Measurements from ENCODE around the gene EFCAB6. TPM values are rescaled to one million over a fixed set of nuclear protein-coding genes. Genes with fewer than 3 reads are reported as not detected.

Gene EFCAB6
- total RNA-seq, 1 donor from 2014 or later, result 1.8 TPM

- no peak overlapping the region for H3K4me3 ChIP-seq
- intact Hi-C loops (cut with micrococcal nuclease), result no loop called here
- no peak for TF ChIP-seq CTCF (IDR thresholded peaks at IDR 0.05; ENCODE audit: borderline replicate concordance)
- H3K9me3 ChIP-seq (replicated peaks), result no peaks in the 10 kb centered on the region
- peaks cover 55% of the 10 kb centered on the region for H3K27me3 ChIP-seq (ENCODE audit: low read depth)
- DNase-seq, result no peak
- no peaks in the 10 kb centered on the region for H3K36me3 ChIP-seq
- no peaks in the 10 kb centered on the region for H3K4me1 ChIP-seq
- no peak overlapping the region for H3K27ac ChIP-seq (replicated peaks)
Observed at GRCh38 chr22:43479962-43480361, 332.1 kb downstream of the EFCAB6 start.

DNA sequence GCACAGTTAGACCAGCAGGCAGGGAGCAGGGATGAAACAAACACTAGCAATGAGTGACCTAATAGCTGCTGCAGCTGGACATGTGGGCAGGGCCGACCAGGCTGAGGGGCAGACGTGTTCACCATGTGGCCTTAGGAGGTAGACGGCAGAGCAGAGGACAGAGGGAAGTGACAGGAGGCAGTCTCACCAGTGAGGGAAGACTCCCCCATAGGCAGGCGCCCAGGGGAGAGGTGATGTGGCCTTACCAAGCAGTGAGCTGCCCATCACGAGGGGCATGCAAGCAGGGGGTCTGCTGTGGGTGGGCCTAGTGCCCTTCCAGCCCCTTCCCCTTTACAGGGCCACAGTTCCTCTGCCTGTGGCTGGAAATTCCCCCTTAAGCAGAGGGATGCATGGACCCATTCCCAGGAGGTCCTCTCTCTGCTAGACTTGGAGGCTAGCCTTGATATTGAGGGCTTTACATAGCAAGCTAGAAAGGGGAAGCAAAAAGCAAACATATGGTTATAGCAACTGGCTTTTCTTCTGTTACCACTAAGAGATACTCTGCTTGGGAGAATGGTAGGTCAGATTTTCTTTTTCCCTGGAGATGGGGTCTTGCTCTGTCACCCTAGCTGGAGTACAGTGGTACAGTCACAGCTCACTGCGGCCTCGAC, 332.7 kb downstream of the EFCAB6 start:
- no peaks in the 10 kb centered on the region for H3K36me3 ChIP-seq
- TF ChIP-seq CTCF (IDR thresholded peaks at IDR 0.05; ENCODE audit: borderline replicate concordance), result no peak
- no peaks in the 10 kb centered on the region for H3K9me3 ChIP-seq (replicated peaks)
- H3K27ac ChIP-seq (replicated peaks), result no peak overlapping the region
- H3K4me1 ChIP-seq, result no peaks in the 10 kb centered on the region
- DNase-seq, result no peak
- peaks cover 54% of the 10 kb centered on the region for H3K27me3 ChIP-seq (ENCODE audit: low read depth)
- intact Hi-C loops (cut with micrococcal nuclease), result no loop called here
- no peak overlapping the region for H3K4me3 ChIP-seq

Other genes with a start within 250 kb of the EFCAB6 start
- 0.08 TPM for gene SULT4A1, start 50.2 kb upstream of the EFCAB6 start, total RNA-seq
- gene PNPLA5, start 79.7 kb upstream of the EFCAB6 start, total RNA-seq, result not detected
- gene PNPLA3, start 111.5 kb upstream of the EFCAB6 start, total RNA-seq, result not detected
- 72.0 TPM for gene SAMM50, start 143.1 kb upstream of the EFCAB6 start, total RNA-seq
- gene PARVB, start 212.0 kb upstream of the EFCAB6 start, total RNA-seq, result 155 TPM